Measurements from ENCODE around the gene HSD17B2.
A peak's percentile ranks its signal among the peaks of the same experiment; 100 is the strongest.

Gene HSD17B2

GRCh38 chr16:82040296-82040695 lies 5.2 kb downstream of the HSD17B2 start:
- Histone ChIP-seq H3K9ac (ENCODE audit: low read length) (no peak overlapping the region), H3K79me1 (replicated peaks; ENCODE audit: low read length, poor library complexity, severe bottlenecking) (peaks cover 2% of the 10 kb centered on the region), H3K27ac (ENCODE audit: low read length, poor library complexity, severe bottlenecking) (no peak overlapping the region), H4K91ac (ENCODE audit: low read length) (no peak overlapping the region), H2AFZ (ENCODE audit: low read depth, low read length) (no peak overlapping the region), H3K36me3 (ENCODE audit: control insufficient read depth in 1 of 2, insufficient read depth in 2 of 2, low read depth in 1 of 2, low read length in 2 of 2) (no peaks in the 10 kb centered on the region), H4K8ac (ENCODE audit: low read length) (no peak overlapping the region), H2BK5ac (ENCODE audit: low read depth, low read length, poor library complexity, severe bottlenecking) (no peak overlapping the region), H2AK5ac (ENCODE audit: low read length, severe bottlenecking) (no peak overlapping the region), H3K4me1 (ENCODE audit: control insufficient read depth, insufficient read depth, low read depth, low read length) (peaks cover 17% of the 10 kb centered on the region), H2BK15ac (ENCODE audit: low read depth, poor library complexity, severe bottlenecking) (no peak overlapping the region), H2BK12ac (ENCODE audit: low read length in 2 of 2) (no peak overlapping the region), H3K23ac (ENCODE audit: low read length in 2 of 2) (no peak overlapping the region), H3K14ac (ENCODE audit: low read length in 2 of 2) (no peak overlapping the region), H3K9me3 (ENCODE audit: control insufficient read depth, low read length) (no peaks in the 10 kb centered on the region), H3K4ac (ENCODE audit: low read depth in 1 of 2, low read length in 2 of 2) (no peak overlapping the region), H2BK120ac (ENCODE audit: low read depth, low read length) (no peak overlapping the region), H3K4me2 (ENCODE audit: low read length, poor library complexity, severe bottlenecking) (no peak overlapping the region), H3K4me3 (ENCODE audit: insufficient read depth in 1 of 2, low read depth in 1 of 2, low read length in 2 of 2) (no peak overlapping the region), H3K18ac (ENCODE audit: low read depth in 1 of 2, low read length in 2 of 2) (no peak overlapping the region), H3K27me3 (ENCODE audit: control insufficient read depth in 1 of 2, insufficient read depth in 1 of 2, low read length in 2 of 2) (peaks cover 0 to 14% of the 10 kb centered on the region in 2 experiments)
- WGBS: 75% methylated on average over 2 of the region's 3 CpGs
- DNase-seq: no peak

DNA sequence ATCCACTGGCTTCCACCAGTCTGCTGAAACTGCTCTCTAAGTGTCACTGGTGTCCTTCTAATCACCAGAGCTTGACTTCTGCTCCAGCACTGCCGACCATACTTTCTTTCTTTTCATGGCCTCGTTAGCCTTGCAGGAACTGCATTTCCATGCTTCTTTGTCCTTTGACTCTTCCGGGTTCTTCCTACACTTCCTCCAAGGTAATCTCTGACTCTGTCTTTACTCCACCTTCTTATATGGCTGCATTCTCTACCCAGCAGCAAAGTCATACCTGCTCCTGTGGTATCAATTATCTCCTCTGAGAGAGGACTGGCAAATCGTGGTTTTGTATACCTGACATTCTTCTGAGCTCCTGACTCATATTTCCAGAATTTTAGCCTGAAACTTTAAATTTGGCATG lies 6.5 kb downstream of the HSD17B2 start:
- H3K27me3 ChIP-seq (ENCODE audit: control insufficient read depth in 1 of 2, insufficient read depth in 1 of 2, low read length in 2 of 2): peaks cover 0 to 14% of the 10 kb centered on the region in 2 experiments
- H2AK5ac ChIP-seq (ENCODE audit: low read length, severe bottlenecking): no peak overlapping the region
- no peak overlapping the region for H3K9ac ChIP-seq (ENCODE audit: low read length)
- no peaks in the 10 kb centered on the region for H3K9me3 ChIP-seq (ENCODE audit: control insufficient read depth, low read length)
- peaks cover 15% of the 10 kb centered on the region for H3K4me1 ChIP-seq (ENCODE audit: control insufficient read depth, insufficient read depth, low read depth, low read length)
- H3K18ac ChIP-seq (ENCODE audit: low read depth in 1 of 2, low read length in 2 of 2): no peak overlapping the region
- no peak overlapping the region for H3K23ac ChIP-seq (ENCODE audit: low read length in 2 of 2)
- 76% methylated on average over 4 of the region's 4 CpGs for WGBS
- no peak overlapping the region for H3K27ac ChIP-seq (ENCODE audit: low read length, poor library complexity, severe bottlenecking)
- H4K91ac ChIP-seq (ENCODE audit: low read length): no peak overlapping the region
- H2BK120ac ChIP-seq (ENCODE audit: low read depth, low read length): no peak overlapping the region
- peaks cover 8% of the 10 kb centered on the region for H3K79me1 ChIP-seq (replicated peaks; ENCODE audit: low read length, poor library complexity, severe bottlenecking)
- H3K4ac ChIP-seq (ENCODE audit: low read depth in 1 of 2, low read length in 2 of 2): no peak overlapping the region
- H3K4me2 ChIP-seq (ENCODE audit: low read length, poor library complexity, severe bottlenecking): no peak overlapping the region
- no peak overlapping the region for H2BK5ac ChIP-seq (ENCODE audit: low read depth, low read length, poor library complexity, severe bottlenecking)
- no peak overlapping the region for H3K4me3 ChIP-seq (ENCODE audit: insufficient read depth in 1 of 2, low read depth in 1 of 2, low read length in 2 of 2)
- no peak overlapping the region for H2BK12ac ChIP-seq (ENCODE audit: low read length in 2 of 2)
- no peak for DNase-seq
- H3K14ac ChIP-seq (ENCODE audit: low read length in 2 of 2): no peak overlapping the region
- H2AFZ ChIP-seq (ENCODE audit: low read depth, low read length): no peak overlapping the region
- no peaks in the 10 kb centered on the region for H3K36me3 ChIP-seq (ENCODE audit: control insufficient read depth in 1 of 2, insufficient read depth in 2 of 2, low read depth in 1 of 2, low read length in 2 of 2)
- H2BK15ac ChIP-seq (ENCODE audit: low read depth, poor library complexity, severe bottlenecking): no peak overlapping the region
- no peak overlapping the region for H4K8ac ChIP-seq (ENCODE audit: low read length)

DNA sequence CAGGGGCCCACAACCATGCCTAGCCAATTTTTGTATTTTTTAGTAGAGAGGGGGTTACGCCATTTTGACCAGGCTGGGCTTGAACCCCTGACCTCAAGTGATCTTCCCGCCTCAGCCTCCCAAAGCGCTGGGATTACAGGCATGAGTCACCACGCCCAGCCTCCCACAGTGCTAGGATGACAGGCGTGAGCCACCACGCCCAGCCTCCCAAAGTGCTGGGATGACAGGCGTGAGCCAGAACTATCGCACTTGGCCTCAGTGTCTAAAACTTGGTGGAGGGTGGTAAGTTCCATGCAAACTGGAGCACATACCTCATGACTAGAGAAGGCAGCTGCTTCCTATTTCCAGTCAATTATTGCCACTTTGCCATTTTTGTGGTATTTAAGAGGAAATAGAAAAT lies 7.1 kb downstream of the HSD17B2 start:
- no peak overlapping the region for H2BK120ac ChIP-seq (ENCODE audit: low read depth, low read length)
- H3K4me2 ChIP-seq (ENCODE audit: low read length, poor library complexity, severe bottlenecking): no peak overlapping the region

GRCh38 chr16:82042846-82043245 lies 7.8 kb downstream of the HSD17B2 start:
- no peak overlapping the region for H3K27ac ChIP-seq (ENCODE audit: low read length, poor library complexity, severe bottlenecking)
- H3K4me1 ChIP-seq (ENCODE audit: control insufficient read depth, insufficient read depth, low read depth, low read length): peaks cover 15% of the 10 kb centered on the region
- H3K14ac ChIP-seq (ENCODE audit: low read length in 2 of 2): no peak overlapping the region
- H2AFZ ChIP-seq (ENCODE audit: low read depth, low read length): no peak overlapping the region
- no peak overlapping the region for H3K18ac ChIP-seq (ENCODE audit: low read depth in 1 of 2, low read length in 2 of 2)
- no peaks in the 10 kb centered on the region for H3K9me3 ChIP-seq (ENCODE audit: control insufficient read depth, low read length)
- H2BK5ac ChIP-seq (ENCODE audit: low read depth, low read length, poor library complexity, severe bottlenecking): no peak overlapping the region
- H2AK5ac ChIP-seq (ENCODE audit: low read length, severe bottlenecking): peak overlapping the region; percentile 60
- DNase-seq: no peak
- WGBS: 58% methylated on average over 2 of the region's 2 CpGs
- H3K4me2 ChIP-seq (ENCODE audit: low read length, poor library complexity, severe bottlenecking): no peak overlapping the region
- H2BK15ac ChIP-seq (ENCODE audit: low read depth, poor library complexity, severe bottlenecking): no peak overlapping the region
- no peak overlapping the region for H4K91ac ChIP-seq (ENCODE audit: low read length)
- peaks cover 8% of the 10 kb centered on the region for H3K79me1 ChIP-seq (replicated peaks; ENCODE audit: low read length, poor library complexity, severe bottlenecking)
- no peak overlapping the region for H2BK12ac ChIP-seq (ENCODE audit: low read length in 2 of 2)
- H4K8ac ChIP-seq (ENCODE audit: low read length): no peak overlapping the region
- peaks cover 0 to 22% of the 10 kb centered on the region in 2 experiments for H3K27me3 ChIP-seq (ENCODE audit: control insufficient read depth in 1 of 2, insufficient read depth in 1 of 2, low read length in 2 of 2)
- no peak overlapping the region for H2BK120ac ChIP-seq (ENCODE audit: low read depth, low read length)
- H3K9ac ChIP-seq (ENCODE audit: low read length): no peak overlapping the region
- H3K23ac ChIP-seq (ENCODE audit: low read length in 2 of 2): no peak overlapping the region
- H3K4ac ChIP-seq (ENCODE audit: low read depth in 1 of 2, low read length in 2 of 2): no peak overlapping the region
- H3K36me3 ChIP-seq (ENCODE audit: control insufficient read depth in 1 of 2, insufficient read depth in 2 of 2, low read depth in 1 of 2, low read length in 2 of 2): no peaks in the 10 kb centered on the region
- no peak overlapping the region for H3K4me3 ChIP-seq (ENCODE audit: insufficient read depth in 1 of 2, low read depth in 1 of 2, low read length in 2 of 2)

More for the DNA sequence above, 7.1 kb downstream of the HSD17B2 start:
- Histone ChIP-seq H2BK15ac (ENCODE audit: low read depth, poor library complexity, severe bottlenecking) (no peak overlapping the region), H3K27me3 (ENCODE audit: control insufficient read depth in 1 of 2, insufficient read depth in 1 of 2, low read length in 2 of 2) (peaks cover 0 to 15% of the 10 kb centered on the region in 2 experiments), H4K91ac (ENCODE audit: low read length) (no peak overlapping the region), H3K4ac (ENCODE audit: low read depth in 1 of 2, low read length in 2 of 2) (no peak overlapping the region), H2BK5ac (ENCODE audit: low read depth, low read length, poor library complexity, severe bottlenecking) (no peak overlapping the region), H3K14ac (ENCODE audit: low read length in 2 of 2) (no peak overlapping the region), H3K79me1 (replicated peaks; ENCODE audit: low read length, poor library complexity, severe bottlenecking) (peaks cover 8% of the 10 kb centered on the region), H3K23ac (ENCODE audit: low read length in 2 of 2) (no peak overlapping the region), H3K36me3 (ENCODE audit: control insufficient read depth in 1 of 2, insufficient read depth in 2 of 2, low read depth in 1 of 2, low read length in 2 of 2) (no peaks in the 10 kb centered on the region), H3K4me3 (ENCODE audit: insufficient read depth in 1 of 2, low read depth in 1 of 2, low read length in 2 of 2) (no peak overlapping the region), H3K4me1 (ENCODE audit: control insufficient read depth, insufficient read depth, low read depth, low read length) (peaks cover 15% of the 10 kb centered on the region), H4K8ac (ENCODE audit: low read length) (no peak overlapping the region), H3K27ac (ENCODE audit: low read length, poor library complexity, severe bottlenecking) (no peak overlapping the region), H3K9ac (ENCODE audit: low read length) (no peak overlapping the region), H2AK5ac (ENCODE audit: low read length, severe bottlenecking) (no peak overlapping the region), H3K18ac (ENCODE audit: low read depth in 1 of 2, low read length in 2 of 2) (no peak overlapping the region), H2AFZ (ENCODE audit: low read depth, low read length) (no peak overlapping the region), H2BK12ac (ENCODE audit: low read length in 2 of 2) (no peak overlapping the region), H3K9me3 (ENCODE audit: control insufficient read depth, low read length) (no peaks in the 10 kb centered on the region)
- DNase-seq: no peak
- 81% methylated on average over 8 of the region's 8 CpGs for WGBS
